Measurements from ENCODE around the gene GLI3.
"Not testable (repeated sequence)": the region's sequence is repeated elsewhere in the genome, so short reads cannot be mapped to it uniquely, and the experiment has no call there.

The GLI3 gene

GRCh38 chr7:42212541-42213090 lies 24.4 kb downstream of the GLI3 start:
- DNase-seq (ENCODE audit: low spot score), result no peak

GRCh38 chr7:42211938-42212337 lies 25.1 kb downstream of the GLI3 start:
- no peak for DNase-seq (ENCODE audit: low spot score)

- no peak for DNase-seq (ENCODE audit: low spot score)
Measured at GRCh38 chr7:42210779-42211178, 26.2 kb downstream of the GLI3 start.

- DNase-seq (ENCODE audit: low spot score), result no peak
Measured at GRCh38 chr7:42210333-42210732, 26.7 kb downstream of the GLI3 start.

GRCh38 chr7:42209085-42209484 lies 27.9 kb downstream of the GLI3 start:
- DNase-seq (ENCODE audit: low spot score), result not testable (repeated sequence)

GRCh38 chr7:42208572-42208971 lies 28.4 kb downstream of the GLI3 start:
- DNase-seq (ENCODE audit: low spot score), result no peak

- DNase-seq (ENCODE audit: low spot score), result no peak
Measured at GRCh38 chr7:42207420-42207819, 29.6 kb downstream of the GLI3 start.

- DNase-seq (ENCODE audit: low spot score), result no peak
Measured at GRCh38 chr7:42203336-42203735, 33.7 kb downstream of the GLI3 start.

- DNase-seq (ENCODE audit: low spot score), result no peak
Measured at GRCh38 chr7:42202601-42203000, 34.4 kb downstream of the GLI3 start.

GRCh38 chr7:42198974-42199668 lies 37.9 kb downstream of the GLI3 start:
- DNase-seq (ENCODE audit: low spot score), result no peak

- no peak for DNase-seq (ENCODE audit: low spot score)
Measured at GRCh38 chr7:42198296-42198695, 38.7 kb downstream of the GLI3 start.

- no peak for DNase-seq (ENCODE audit: low spot score)
Measured at GRCh38 chr7:42197451-42197850, 39.6 kb downstream of the GLI3 start.

GRCh38 chr7:42194238-42194637 lies 42.8 kb downstream of the GLI3 start:
- no peak for DNase-seq (ENCODE audit: low spot score)

- DNase-seq (ENCODE audit: low spot score), result no peak
Measured at GRCh38 chr7:42193471-42194129, 43.4 kb downstream of the GLI3 start.

GRCh38 chr7:42192851-42193461 lies 44.1 kb downstream of the GLI3 start:
- no peak for DNase-seq (ENCODE audit: low spot score)

GRCh38 chr7:42192066-42192465 lies 44.9 kb downstream of the GLI3 start:
- no peak for DNase-seq (ENCODE audit: low spot score)

GRCh38 chr7:42189535-42189934 lies 47.5 kb downstream of the GLI3 start:
- no peak for DNase-seq (ENCODE audit: low spot score)

- no peak for DNase-seq (ENCODE audit: low spot score)
Measured at GRCh38 chr7:42186151-42186550, 50.9 kb downstream of the GLI3 start.

- DNase-seq (ENCODE audit: low spot score), result no peak
Measured at GRCh38 chr7:42185726-42186125, 51.3 kb downstream of the GLI3 start.

- DNase-seq (ENCODE audit: low spot score), result no peak
Measured at GRCh38 chr7:42183547-42183946, 53.5 kb downstream of the GLI3 start.

GRCh38 chr7:42181566-42181965 lies 55.4 kb downstream of the GLI3 start:
- no peak for DNase-seq (ENCODE audit: low spot score)

- no peak for DNase-seq (ENCODE audit: low spot score)
Measured at GRCh38 chr7:42180806-42181205, 56.2 kb downstream of the GLI3 start.

GRCh38 chr7:42176724-42177101 lies 60.3 kb downstream of the GLI3 start:
- DNase-seq (ENCODE audit: low spot score), result no peak
